HepG2 (cell line): ENCODE results near the gene MSRB3. TPM values are rescaled to one million over a fixed set of nuclear protein-coding genes. Genes with fewer than 3 reads are reported as not detected.

Experiments used
- CAMTA2 ChIP-seq: sonication (generic); formaldehyde crosslinking; IDR thresholded peaks from 2 replicates; pipeline ENCODE4 v1.4.0; 2020; ENCODE audit warnings: mild to moderate bottlenecking, missing genetic modification reagents, borderline replicate concordance
- HNF4G ChIP-seq, 2 experiments: sonication (generic) in 1 of 2; formaldehyde crosslinking in 1 of 2; IDR thresholded peaks; 2 replicates each; pipeline versions ENCODE4 v1.4.0 to v1.6.1; 2011 to 2020; ENCODE audit warnings: borderline replicate concordance in 2 of 2, low read depth in 2 of 2, mild to moderate bottlenecking in 2 of 2, low read length in 1 of 2, missing genetic modification reagents in 1 of 2, moderate library complexity in 1 of 2
- NCOA1 ChIP-seq: sonication (generic); formaldehyde crosslinking; IDR thresholded peaks from 2 replicates; pipeline ENCODE4 v1.9.0; 2021; ENCODE audit warnings: missing genetic modification reagents
- NFYB ChIP-seq: sonication (generic); formaldehyde crosslinking; IDR thresholded peaks from 2 replicates; pipeline ENCODE4 v1.4.0; 2020; ENCODE audit warnings: missing genetic modification reagents
- NR2F2 ChIP-seq: IDR thresholded peaks from 2 replicates; pipeline ENCODE4 v1.6.1; 2012; ENCODE audit warnings: low read depth, inconsistent platforms, borderline replicate concordance
- SMAD3 ChIP-seq: sonication (generic); formaldehyde crosslinking; IDR thresholded peaks from 2 replicates; pipeline ENCODE4 v1.4.0; 2020; ENCODE audit warnings: missing genetic modification reagents
- TCF7L2 ChIP-seq: IDR thresholded peaks from 2 replicates; pipeline ENCODE4 v1.6.1; 2011; ENCODE audit warnings: mild to moderate bottlenecking, low read depth, low read length, moderate library complexity
- U2AF2 ChIP-seq: fragments of 200-400 bp; formaldehyde crosslinking; IDR thresholded peaks from 2 replicates; pipeline ENCODE4 v1.6.1; 2017; ENCODE audit warnings: low read depth, mild to moderate bottlenecking, low read length
- ZFX ChIP-seq: sonication (generic); formaldehyde crosslinking; IDR thresholded peaks from 2 replicates; pipeline ENCODE4 v1.4.0; 2020; ENCODE audit warnings: mild to moderate bottlenecking, low read depth, missing genetic modification reagents, moderate library complexity
- ZNF75D ChIP-seq: sonication (generic); formaldehyde crosslinking; IDR thresholded peaks from 2 replicates; pipeline ENCODE4 v1.8.1; 2023; ENCODE audit warnings: missing genetic modification reagents, mild to moderate bottlenecking, borderline replicate concordance
- ZSCAN20 ChIP-seq: sonication (generic); formaldehyde crosslinking; IDR thresholded peaks from 2 replicates; pipeline ENCODE4 v1.4.0; 2020; ENCODE audit warnings: missing genetic modification reagents, mild to moderate bottlenecking, borderline replicate concordance
- polyA plus RNA-seq, 8 experiments: library from polyadenylated mRNA; depleted of rRNA in 3 of 8; stranded (reverse) in 7 of 8; unstranded in 1 of 8; fragments of >200 nt; fragmentation: Illumina TruSeq in 4 of 8; extraction: Trizol in 4 of 8; gene quantifications; 2 replicates each; pipeline versions ENCODE4 v1.2.1 to v1.2.3, GENCODE V29; 2011 to 2016; ENCODE audit warnings: low read depth in 4 of 8, missing spikeins in 1 of 8, mixed read lengths in 1 of 8; ENCODE audit not compliant: insufficient read depth in 1 of 8
- total RNA-seq, 5 experiments: library from RNA; depleted of rRNA; stranded (reverse); fragments of >200 nt; fragmentation: Illumina TruSeq; extraction: Trizol; gene quantifications; 2 replicates each; pipeline ENCODE4 v1.2.3, GENCODE V29; 2016; ENCODE audit warnings: low read depth in 1 of 5
- TF ChIP-seq, protein P1 (sequence below): sonication (generic); formaldehyde crosslinking; IDR thresholded peaks from 2 replicates; pipeline ENCODE4 v1.4.0; 2020; ENCODE audit warnings: mild to moderate bottlenecking, low read depth, missing genetic modification reagents
- TF ChIP-seq, protein P2 (sequence below): sonication (generic); formaldehyde crosslinking; IDR thresholded peaks from 2 replicates; pipeline ENCODE4 v1.4.0; 2020; ENCODE audit warnings: missing genetic modification reagents, borderline replicate concordance
- TF ChIP-seq, protein P3 (sequence below): sonication (generic); formaldehyde crosslinking; IDR thresholded peaks from 2 replicates; pipeline ENCODE4 v1.4.0; 2020; ENCODE audit warnings: missing genetic modification reagents
- TF ChIP-seq, protein P4 (sequence below): sonication (generic); formaldehyde crosslinking; IDR thresholded peaks from 2 replicates; pipeline ENCODE4 v1.4.0; 2020; ENCODE audit warnings: missing genetic modification reagents
- TF ChIP-seq, protein P5 (sequence below): sonication (generic); formaldehyde crosslinking; conservative IDR thresholded peaks from 2 replicates; pipeline ENCODE4 v1.8.0; 2022; ENCODE audit warnings: missing genetic modification reagents
- TF ChIP-seq, protein P6 (sequence below): sonication (generic); formaldehyde crosslinking; IDR thresholded peaks from 2 replicates; pipeline ENCODE4 v1.4.0; 2020; ENCODE audit warnings: missing genetic modification reagents

MSRB3 gene
- total and polyA plus RNA-seq, 2 of the 13 experiments (the other 11 are each of a cell fraction or from before 2014, with no cell fraction given) = 1.5 to 1.9 TPM

DNA sequence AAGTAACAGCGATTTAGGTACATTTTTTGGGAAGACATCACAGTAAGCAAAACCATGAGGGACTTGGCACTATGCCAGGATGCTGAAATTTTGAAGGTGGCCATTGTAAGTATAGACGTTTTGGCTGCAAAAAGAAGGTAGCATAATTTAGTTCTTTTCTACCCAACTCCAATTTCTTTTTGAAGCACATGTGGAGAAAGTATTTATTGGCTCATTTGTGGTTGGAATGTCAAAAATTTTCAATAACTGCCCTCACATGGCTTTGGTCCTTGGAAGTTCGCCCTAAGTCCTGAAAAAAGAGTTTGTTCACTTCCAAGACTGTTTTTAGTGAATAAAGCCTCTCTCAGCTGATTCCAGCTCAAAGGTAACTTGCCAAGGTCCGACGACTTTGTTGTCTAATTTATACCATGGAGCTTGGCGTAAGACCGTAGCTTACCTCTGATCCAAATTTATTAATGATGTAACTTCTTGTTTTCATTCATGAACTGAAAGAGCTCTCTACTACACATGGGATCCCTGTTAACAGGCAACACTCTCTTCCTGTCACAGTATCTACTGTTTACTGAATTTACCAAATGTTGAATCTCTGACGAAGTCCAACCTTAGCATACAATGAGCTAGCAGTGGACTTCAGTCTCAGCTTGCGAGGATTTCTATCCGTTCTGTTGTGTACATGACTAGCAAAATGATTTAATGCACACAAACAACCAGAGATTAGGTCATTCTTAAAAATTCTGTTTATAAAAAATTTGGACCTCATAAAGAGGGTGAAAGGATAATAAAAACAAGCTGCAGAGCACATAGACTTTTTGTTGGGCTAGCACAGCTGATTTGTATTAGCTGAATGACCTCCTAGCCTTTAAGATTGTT is 49.0 kb downstream of the MSRB3 start (continued):
- TF ChIP-seq, protein P1, sequence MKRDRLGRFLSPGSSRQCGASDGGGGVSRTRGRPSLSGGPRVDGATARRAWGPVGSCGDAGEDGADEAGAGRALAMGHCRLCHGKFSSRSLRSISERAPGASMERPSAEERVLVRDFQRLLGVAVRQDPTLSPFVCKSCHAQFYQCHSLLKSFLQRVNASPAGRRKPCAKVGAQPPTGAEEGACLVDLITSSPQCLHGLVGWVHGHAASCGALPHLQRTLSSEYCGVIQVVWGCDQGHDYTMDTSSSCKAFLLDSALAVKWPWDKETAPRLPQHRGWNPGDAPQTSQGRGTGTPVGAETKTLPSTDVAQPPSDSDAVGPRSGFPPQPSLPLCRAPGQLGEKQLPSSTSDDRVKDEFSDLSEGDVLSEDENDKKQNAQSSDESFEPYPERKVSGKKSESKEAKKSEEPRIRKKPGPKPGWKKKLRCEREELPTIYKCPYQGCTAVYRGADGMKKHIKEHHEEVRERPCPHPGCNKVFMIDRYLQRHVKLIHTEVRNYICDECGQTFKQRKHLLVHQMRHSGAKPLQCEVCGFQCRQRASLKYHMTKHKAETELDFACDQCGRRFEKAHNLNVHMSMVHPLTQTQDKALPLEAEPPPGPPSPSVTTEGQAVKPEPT (CRISPR knock-in tag) = no peak
- TF ChIP-seq ZSCAN20 (no peak), HNF4G (IDR thresholded peaks at IDR 0.05; ENCODE audit: borderline replicate concordance, low read depth, low read length) (peak; percentile 75; the same call in 1 of the 2 replicates), HNF4G (CRISPR knock-in tag; IDR thresholded peaks at IDR 0.05; ENCODE audit: borderline replicate concordance, low read depth) (peak; percentile 55; the same call in 1 of the 2 replicates), NR2F2 (0 out of 2 replicates have a peak, but pooled peaks have one; percentile 24), CAMTA2 (CRISPR knock-in tag) (no peak), SMAD3 (CRISPR knock-in tag) (0 out of 2 replicates have a peak, but pooled peaks have one; percentile 39), NCOA1 (CRISPR knock-in tag) (no peak), ZNF75D (CRISPR knock-in tag) (no peak), ZFX (CRISPR knock-in tag) (no peak), U2AF2 (no peak), NFYB (no peak), TCF7L2 (no peak)
- TF ChIP-seq, protein P2, sequence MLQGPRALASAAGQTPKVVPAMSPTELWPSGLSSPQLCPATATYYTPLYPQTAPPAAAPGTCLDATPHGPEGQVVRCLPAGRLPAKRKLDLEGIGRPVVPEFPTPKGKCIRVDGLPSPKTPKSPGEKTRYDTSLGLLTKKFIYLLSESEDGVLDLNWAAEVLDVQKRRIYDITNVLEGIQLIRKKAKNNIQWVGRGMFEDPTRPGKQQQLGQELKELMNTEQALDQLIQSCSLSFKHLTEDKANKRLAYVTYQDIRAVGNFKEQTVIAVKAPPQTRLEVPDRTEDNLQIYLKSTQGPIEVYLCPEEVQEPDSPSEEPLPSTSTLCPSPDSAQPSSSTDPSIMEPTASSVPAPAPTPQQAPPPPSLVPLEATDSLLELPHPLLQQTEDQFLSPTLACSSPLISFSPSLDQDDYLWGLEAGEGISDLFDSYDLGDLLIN (CRISPR knock-in tag) = no peak
- TF ChIP-seq, protein P3, sequence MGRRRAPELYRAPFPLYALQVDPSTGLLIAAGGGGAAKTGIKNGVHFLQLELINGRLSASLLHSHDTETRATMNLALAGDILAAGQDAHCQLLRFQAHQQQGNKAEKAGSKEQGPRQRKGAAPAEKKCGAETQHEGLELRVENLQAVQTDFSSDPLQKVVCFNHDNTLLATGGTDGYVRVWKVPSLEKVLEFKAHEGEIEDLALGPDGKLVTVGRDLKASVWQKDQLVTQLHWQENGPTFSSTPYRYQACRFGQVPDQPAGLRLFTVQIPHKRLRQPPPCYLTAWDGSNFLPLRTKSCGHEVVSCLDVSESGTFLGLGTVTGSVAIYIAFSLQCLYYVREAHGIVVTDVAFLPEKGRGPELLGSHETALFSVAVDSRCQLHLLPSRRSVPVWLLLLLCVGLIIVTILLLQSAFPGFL (CRISPR knock-in tag) = no peak
- TF ChIP-seq, protein P4, sequence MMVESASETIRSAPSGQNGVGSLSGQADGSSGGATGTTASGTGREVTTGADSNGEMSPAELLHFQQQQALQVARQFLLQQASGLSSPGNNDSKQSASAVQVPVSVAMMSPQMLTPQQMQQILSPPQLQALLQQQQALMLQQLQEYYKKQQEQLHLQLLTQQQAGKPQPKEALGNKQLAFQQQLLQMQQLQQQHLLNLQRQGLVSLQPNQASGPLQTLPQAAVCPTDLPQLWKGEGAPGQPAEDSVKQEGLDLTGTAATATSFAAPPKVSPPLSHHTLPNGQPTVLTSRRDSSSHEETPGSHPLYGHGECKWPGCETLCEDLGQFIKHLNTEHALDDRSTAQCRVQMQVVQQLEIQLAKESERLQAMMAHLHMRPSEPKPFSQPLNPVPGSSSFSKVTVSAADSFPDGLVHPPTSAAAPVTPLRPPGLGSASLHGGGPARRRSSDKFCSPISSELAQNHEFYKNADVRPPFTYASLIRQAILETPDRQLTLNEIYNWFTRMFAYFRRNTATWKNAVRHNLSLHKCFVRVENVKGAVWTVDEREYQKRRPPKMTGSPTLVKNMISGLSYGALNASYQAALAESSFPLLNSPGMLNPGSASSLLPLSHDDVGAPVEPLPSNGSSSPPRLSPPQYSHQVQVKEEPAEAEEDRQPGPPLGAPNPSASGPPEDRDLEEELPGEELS (CRISPR knock-in tag) = peak; percentile 94
- TF ChIP-seq, protein P5, sequence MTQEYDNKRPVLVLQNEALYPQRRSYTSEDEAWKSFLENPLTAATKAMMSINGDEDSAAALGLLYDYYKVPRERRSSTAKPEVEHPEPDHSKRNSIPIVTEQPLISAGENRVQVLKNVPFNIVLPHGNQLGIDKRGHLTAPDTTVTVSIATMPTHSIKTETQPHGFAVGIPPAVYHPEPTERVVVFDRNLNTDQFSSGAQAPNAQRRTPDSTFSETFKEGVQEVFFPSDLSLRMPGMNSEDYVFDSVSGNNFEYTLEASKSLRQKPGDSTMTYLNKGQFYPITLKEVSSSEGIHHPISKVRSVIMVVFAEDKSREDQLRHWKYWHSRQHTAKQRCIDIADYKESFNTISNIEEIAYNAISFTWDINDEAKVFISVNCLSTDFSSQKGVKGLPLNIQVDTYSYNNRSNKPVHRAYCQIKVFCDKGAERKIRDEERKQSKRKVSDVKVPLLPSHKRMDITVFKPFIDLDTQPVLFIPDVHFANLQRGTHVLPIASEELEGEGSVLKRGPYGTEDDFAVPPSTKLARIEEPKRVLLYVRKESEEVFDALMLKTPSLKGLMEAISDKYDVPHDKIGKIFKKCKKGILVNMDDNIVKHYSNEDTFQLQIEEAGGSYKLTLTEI (CRISPR knock-in tag) = no peak
- TF ChIP-seq, protein P6, sequence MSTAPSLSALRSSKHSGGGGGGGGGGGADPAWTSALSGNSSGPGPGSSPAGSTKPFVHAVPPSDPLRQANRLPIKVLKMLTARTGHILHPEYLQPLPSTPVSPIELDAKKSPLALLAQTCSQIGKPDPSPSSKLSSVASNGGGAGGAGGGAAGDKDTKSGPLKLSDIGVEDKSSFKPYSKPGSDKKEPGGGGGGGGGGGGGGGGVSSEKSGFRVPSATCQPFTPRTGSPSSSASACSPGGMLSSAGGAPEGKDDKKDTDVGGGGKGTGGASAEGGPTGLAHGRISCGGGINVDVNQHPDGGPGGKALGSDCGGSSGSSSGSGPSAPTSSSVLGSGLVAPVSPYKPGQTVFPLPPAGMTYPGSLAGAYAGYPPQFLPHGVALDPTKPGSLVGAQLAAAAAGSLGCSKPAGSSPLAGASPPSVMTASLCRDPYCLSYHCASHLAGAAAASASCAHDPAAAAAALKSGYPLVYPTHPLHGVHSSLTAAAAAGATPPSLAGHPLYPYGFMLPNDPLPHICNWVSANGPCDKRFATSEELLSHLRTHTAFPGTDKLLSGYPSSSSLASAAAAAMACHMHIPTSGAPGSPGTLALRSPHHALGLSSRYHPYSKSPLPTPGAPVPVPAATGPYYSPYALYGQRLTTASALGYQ = no peak
